Esophagus mucosa (tissue), 1 donor: ENCODE measurements around the gene MBD3L1. TPM values are rescaled to one million over a fixed set of nuclear protein-coding genes. Genes with fewer than 3 reads are reported as not detected.

Source experiments
- ATAC-seq: fragments of 200-7000 bp; cut with Tn5 transposase; one replicate; pipeline ENCODE4 v1.9.1; 2020
- total RNA-seq: library from RNA; stranded (reverse); gene quantifications from one replicate; pipeline ENCODE4 v1.2.4, GENCODE V29; 2023
- donor health status: DM: yes; HTN: yes; CAD: no.

MBD3L1 gene
- total RNA-seq, 1 donor from 2014 or later: not detected

DNA sequence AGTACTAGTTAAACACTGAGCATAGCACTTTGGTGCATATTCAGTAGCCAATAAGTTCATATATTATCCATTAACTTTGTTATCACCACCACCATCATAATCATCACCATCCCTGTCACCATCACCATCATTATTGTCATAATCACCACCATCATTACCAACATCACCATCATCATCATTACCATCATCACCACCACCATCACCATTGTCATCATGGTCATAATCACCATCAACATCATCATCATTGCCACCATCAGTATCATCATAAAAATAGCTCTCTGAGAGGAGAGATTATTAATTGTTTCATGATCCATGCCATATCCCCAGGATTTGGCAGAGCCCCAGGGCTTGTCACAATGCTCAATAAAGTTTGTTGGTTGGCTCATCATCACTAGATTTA lies 49.3 kb downstream of the MBD3L1 start:
- no peak for ATAC-seq

- no peak for ATAC-seq
Observed at GRCh38 chr19:8884416-8884815, 52.2 kb downstream of the MBD3L1 start.

DNA sequence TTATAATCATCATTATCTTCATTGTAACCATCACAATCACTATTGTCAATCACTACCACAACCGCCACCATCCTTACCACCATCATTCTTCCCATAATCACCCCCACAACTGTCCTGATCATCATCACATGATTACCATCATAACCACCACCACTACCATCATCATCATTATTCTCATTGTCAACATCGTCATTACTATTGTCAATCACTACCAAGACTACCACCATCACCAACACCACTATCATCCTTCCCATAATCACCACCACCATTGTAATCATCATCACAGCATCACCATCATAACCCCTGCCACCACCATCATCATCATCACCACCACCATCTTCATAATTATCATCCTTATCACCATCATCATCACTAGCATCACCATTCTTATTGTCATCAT lies 55.2 kb downstream of the MBD3L1 start:
- no peak for ATAC-seq

DNA sequence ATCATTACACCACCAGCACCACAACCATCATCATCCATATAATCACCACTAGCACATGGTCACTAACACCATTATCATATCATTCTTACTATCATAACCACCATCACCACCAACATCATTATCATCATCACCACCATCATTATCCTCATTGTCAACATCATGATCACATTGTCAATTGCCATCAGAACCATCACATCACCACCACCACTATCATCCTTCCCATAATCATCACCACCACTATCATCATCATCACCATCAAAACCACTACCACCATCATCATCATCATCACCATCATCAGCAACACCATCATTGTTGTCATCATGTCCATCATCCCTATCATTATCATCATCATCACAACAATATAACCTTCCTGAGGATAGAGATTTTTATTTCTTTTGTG lies 58.1 kb downstream of the MBD3L1 start:
- ATAC-seq: no peak

Other genes starting within 250 kb of the MBD3L1 start
- 1.9 TPM for gene ADAMTS10, start 221.7 kb upstream of the MBD3L1 start, total RNA-seq
- not detected for gene NFILZ, start 201.7 kb upstream of the MBD3L1 start, total RNA-seq
- gene ACTL9, start 133.6 kb upstream of the MBD3L1 start, total RNA-seq: not detected
- not detected for gene OR2Z1, start 110.7 kb upstream of the MBD3L1 start, total RNA-seq
- 14.9 TPM for gene ZNF558, start 73 bp upstream of the MBD3L1 start, total RNA-seq
- 0.56 TPM for gene MUC16, start 178.0 kb downstream of the MBD3L1 start, total RNA-seq